Fibroblast of lung (primary cell): ENCODE measurements around the gene LOXL3. TPM values are rescaled to one million over a fixed set of nuclear protein-coding genes. Genes with fewer than 3 reads are reported as not detected.

Experiments used
- DNase-seq, 2 donors: peaks; one replicate each; pipeline versions ENCODE4 v3.0.0 to v3.0.0-alpha.2; 2010; ENCODE audit warnings: low read depth in 2 of 2
- H2AFZ ChIP-seq: 2 replicates; pipeline ENCODE4 v1.5.1; 2012; ENCODE audit warnings: low read length, control low read depth, inconsistent platforms
- H3K27ac ChIP-seq: 2 replicates; pipeline ENCODE4 v1.5.1; 2011; ENCODE audit warnings: low read length, control low read depth; ENCODE audit not compliant: insufficient read depth
- H3K27me3 ChIP-seq: 2 replicates; pipeline ENCODE4 v1.5.1; 2011; ENCODE audit warnings: mild to moderate bottlenecking, low read length; ENCODE audit not compliant: control insufficient read depth, insufficient read depth
- H3K36me3 ChIP-seq: 2 replicates; pipeline ENCODE4 v1.5.1; 2011; ENCODE audit warnings: low read length; ENCODE audit not compliant: control insufficient read depth, insufficient read depth
- H3K4me1 ChIP-seq: 2 replicates; pipeline ENCODE4 v1.5.1; 2011; ENCODE audit warnings: low read length; ENCODE audit not compliant: control insufficient read depth, insufficient read depth; ENCODE audit errors: extremely low read depth
- H3K4me2 ChIP-seq: 2 replicates; pipeline ENCODE4 v1.5.1; 2011; ENCODE audit warnings: low read length, control low read depth; ENCODE audit not compliant: insufficient read depth; ENCODE audit errors: extremely low read depth
- H3K4me3 ChIP-seq, 4 experiments: fragments of 200-600 bp in 1 of 4; sonication (generic) in 1 of 4; replicated peaks in 1 of 4; 2 replicates each; pipeline ENCODE4 v1.5.1; 2011 to 2016; ENCODE audit warnings: low read length in 4 of 4, low read depth in 3 of 4, mild to moderate bottlenecking in 3 of 4, control low read depth in 2 of 4, inconsistent platforms in 1 of 4, mixed read lengths in 1 of 4; ENCODE audit not compliant: insufficient read depth in 1 of 4; ENCODE audit errors: control extremely low read depth in 1 of 4
- H3K79me2 ChIP-seq: 2 replicates; pipeline ENCODE4 v1.5.1; 2012; ENCODE audit warnings: mild to moderate bottlenecking, low read length, inconsistent platforms; ENCODE audit not compliant: control insufficient read depth, insufficient read depth
- H3K9ac ChIP-seq: 2 replicates; pipeline ENCODE4 v1.5.1; 2011; ENCODE audit warnings: mild to moderate bottlenecking, low read length, control low read depth; ENCODE audit not compliant: insufficient read depth
- H3K9me3 ChIP-seq: 2 replicates; pipeline ENCODE4 v1.5.1; 2012; ENCODE audit warnings: low read depth, low read length; ENCODE audit not compliant: control insufficient read depth, insufficient read depth
- H4K20me1 ChIP-seq: 2 replicates; pipeline ENCODE4 v1.5.1; 2011; ENCODE audit warnings: low read length; ENCODE audit not compliant: control insufficient read depth, insufficient read depth; ENCODE audit errors: extremely low read depth
- EZH2 ChIP-seq: IDR thresholded peaks from 2 replicates; pipeline ENCODE4 v1.5.1; 2012; ENCODE audit warnings: low read length, control low read depth, mild to moderate bottlenecking; ENCODE audit errors: missing control alignments
- polyA plus RNA-seq, 2 donors: library from polyadenylated mRNA; depleted of rRNA in 1 of 2; stranded (reverse) in 1 of 2; unstranded in 1 of 2; fragments of >200 nt; gene quantifications; 2 replicates each; pipeline ENCODE4 v1.2.1, GENCODE V29; 2011 to 2012; ENCODE audit warnings: missing spikeins in 1 of 2
- total RNA-seq: library from RNA; depleted of rRNA; stranded (reverse); fragments of >200 nt; gene quantifications from 2 replicates; pipeline ENCODE4 v1.2.1, GENCODE V29; 2014
- TF ChIP-seq, protein P1 (sequence below), 2 donors: IDR thresholded peaks in 1 of 2; conservative IDR thresholded peaks in 1 of 2; 1 replicate in 1 of 2; 2 replicates in 1 of 2; pipeline ENCODE4 v1.5.1; 2011 to 2012; ENCODE audit warnings: low read length in 2 of 2, control low read depth in 1 of 2, inconsistent platforms in 1 of 2, low read depth in 1 of 2, mild to moderate bottlenecking in 1 of 2

The LOXL3 gene
- total and polyA plus RNA-seq, 2 donors (not counting 1 experiment from before 2014, with no cell fraction given), result 20.6 to 26.4 TPM

DNA sequence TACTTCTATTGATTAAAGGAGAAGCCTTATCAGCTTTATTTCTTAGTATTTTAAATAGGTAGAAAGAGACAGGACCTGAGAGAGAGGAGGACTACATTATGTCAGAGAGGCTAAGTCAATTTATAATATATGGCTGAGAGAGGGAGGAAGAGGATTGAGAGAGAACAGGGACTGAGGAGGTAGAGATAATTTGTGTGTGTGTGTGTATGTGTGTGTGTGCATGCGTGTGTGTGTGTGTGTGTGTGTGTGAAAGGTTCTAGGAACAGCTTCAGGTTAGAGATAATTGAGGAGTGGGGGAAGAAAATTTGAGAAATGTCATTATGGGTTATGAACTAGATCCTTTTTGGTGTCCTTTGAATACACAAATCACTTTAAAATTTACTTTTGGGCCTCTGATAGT lies 15.9 kb upstream of the LOXL3 start:
- Histone ChIP-seq H3K9me3 (no peaks in the 10 kb centered on the region), H3K4me2 (no peak overlapping the region), H3K27ac (no peak overlapping the region), H3K9ac (no peak overlapping the region), H3K4me1 (peaks cover 22% of the 10 kb centered on the region), H3K4me3 (no peak overlapping the region), H3K27me3 (no peaks in the 10 kb centered on the region), H3K36me3 (no peaks in the 10 kb centered on the region), H4K20me1 (no peaks in the 10 kb centered on the region), H2AFZ (no peak overlapping the region), H3K79me2 (no peaks in the 10 kb centered on the region)
- DNase-seq, result no peak
- TF ChIP-seq, protein P1, sequence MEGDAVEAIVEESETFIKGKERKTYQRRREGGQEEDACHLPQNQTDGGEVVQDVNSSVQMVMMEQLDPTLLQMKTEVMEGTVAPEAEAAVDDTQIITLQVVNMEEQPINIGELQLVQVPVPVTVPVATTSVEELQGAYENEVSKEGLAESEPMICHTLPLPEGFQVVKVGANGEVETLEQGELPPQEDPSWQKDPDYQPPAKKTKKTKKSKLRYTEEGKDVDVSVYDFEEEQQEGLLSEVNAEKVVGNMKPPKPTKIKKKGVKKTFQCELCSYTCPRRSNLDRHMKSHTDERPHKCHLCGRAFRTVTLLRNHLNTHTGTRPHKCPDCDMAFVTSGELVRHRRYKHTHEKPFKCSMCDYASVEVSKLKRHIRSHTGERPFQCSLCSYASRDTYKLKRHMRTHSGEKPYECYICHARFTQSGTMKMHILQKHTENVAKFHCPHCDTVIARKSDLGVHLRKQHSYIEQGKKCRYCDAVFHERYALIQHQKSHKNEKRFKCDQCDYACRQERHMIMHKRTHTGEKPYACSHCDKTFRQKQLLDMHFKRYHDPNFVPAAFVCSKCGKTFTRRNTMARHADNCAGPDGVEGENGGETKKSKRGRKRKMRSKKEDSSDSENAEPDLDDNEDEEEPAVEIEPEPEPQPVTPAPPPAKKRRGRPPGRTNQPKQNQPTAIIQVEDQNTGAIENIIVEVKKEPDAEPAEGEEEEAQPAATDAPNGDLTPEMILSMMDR (conservative IDR thresholded peaks at IDR 0.05 in 1 of 2, IDR thresholded peaks at IDR 0.05 in 1 of 2; ENCODE audit: low read depth in 1 of 2, low read length in 2 of 2), result no peak
- no peak for TF ChIP-seq EZH2

- Histone ChIP-seq H3K27ac (no peak overlapping the region), H3K4me1 (peaks cover 21% of the 10 kb centered on the region), H3K9me3 (no peaks in the 10 kb centered on the region), H3K36me3 (no peaks in the 10 kb centered on the region), H4K20me1 (no peaks in the 10 kb centered on the region), H3K4me3 (no peak overlapping the region), H3K9ac (no peak overlapping the region), H3K27me3 (no peaks in the 10 kb centered on the region), H3K4me2 (peak overlapping the region; percentile 21), H2AFZ (no peak overlapping the region), H3K79me2 (no peaks in the 10 kb centered on the region)
- peak; percentile 59 to 91 for DNase-seq
- TF ChIP-seq, protein P1 (conservative IDR thresholded peaks at IDR 0.05 in 1 of 2, IDR thresholded peaks at IDR 0.05 in 1 of 2; ENCODE audit: low read depth in 1 of 2, low read length in 2 of 2), result no peak
- TF ChIP-seq EZH2, result no peak
Measured at GRCh38 chr2:74567881-74568280, 14.1 kb upstream of the LOXL3 start.

DNA sequence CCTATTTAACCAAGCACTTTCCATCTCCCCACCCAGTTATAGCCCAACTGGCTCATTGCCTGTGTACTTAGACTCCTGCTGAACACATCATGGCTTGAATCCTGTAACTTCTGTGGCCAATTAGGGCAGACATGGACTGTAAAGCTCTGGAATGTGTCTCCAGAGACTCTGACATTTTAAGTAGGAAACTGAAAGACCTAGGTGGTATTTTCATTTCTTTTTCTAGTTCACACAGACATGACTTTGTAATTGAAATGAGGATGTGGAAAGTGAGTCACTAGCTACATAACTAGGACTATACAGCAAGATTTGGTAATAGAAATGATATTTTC lies 13.0 kb upstream of the LOXL3 start:
- Histone ChIP-seq H2AFZ (no peak overlapping the region), H3K36me3 (no peaks in the 10 kb centered on the region), H3K4me1 (peaks cover 21% of the 10 kb centered on the region), H4K20me1 (no peaks in the 10 kb centered on the region), H3K27ac (no peak overlapping the region), H3K4me2 (no peak overlapping the region), H3K27me3 (no peaks in the 10 kb centered on the region), H3K9me3 (no peaks in the 10 kb centered on the region), H3K4me3 (no peak overlapping the region), H3K79me2 (no peaks in the 10 kb centered on the region), H3K9ac (no peak overlapping the region)
- DNase-seq, result peak in 1 of 2 donors; percentile 94
- TF ChIP-seq, protein P1 (conservative IDR thresholded peaks at IDR 0.05 in 1 of 2, IDR thresholded peaks at IDR 0.05 in 1 of 2; ENCODE audit: low read depth in 1 of 2, low read length in 2 of 2), result no peak
- no peak for TF ChIP-seq EZH2
